GM21447 (cell line): ENCODE data around the gene IKBKE.

Source experiments
- ATAC-seq: cut with Tn5 transposase; IDR thresholded peaks from one replicate; pipeline ENCODE4 v1.9.1; 2021; ENCODE audit not compliant: unreplicated experiment

Gene IKBKE

GRCh38 chr1:206495011-206495461, 24.8 kb downstream of the IKBKE start:
- ATAC-seq: no peak

GRCh38 chr1:206495493-206496046, 25.3 kb downstream of the IKBKE start:
- peak; percentile 30 for ATAC-seq

DNA sequence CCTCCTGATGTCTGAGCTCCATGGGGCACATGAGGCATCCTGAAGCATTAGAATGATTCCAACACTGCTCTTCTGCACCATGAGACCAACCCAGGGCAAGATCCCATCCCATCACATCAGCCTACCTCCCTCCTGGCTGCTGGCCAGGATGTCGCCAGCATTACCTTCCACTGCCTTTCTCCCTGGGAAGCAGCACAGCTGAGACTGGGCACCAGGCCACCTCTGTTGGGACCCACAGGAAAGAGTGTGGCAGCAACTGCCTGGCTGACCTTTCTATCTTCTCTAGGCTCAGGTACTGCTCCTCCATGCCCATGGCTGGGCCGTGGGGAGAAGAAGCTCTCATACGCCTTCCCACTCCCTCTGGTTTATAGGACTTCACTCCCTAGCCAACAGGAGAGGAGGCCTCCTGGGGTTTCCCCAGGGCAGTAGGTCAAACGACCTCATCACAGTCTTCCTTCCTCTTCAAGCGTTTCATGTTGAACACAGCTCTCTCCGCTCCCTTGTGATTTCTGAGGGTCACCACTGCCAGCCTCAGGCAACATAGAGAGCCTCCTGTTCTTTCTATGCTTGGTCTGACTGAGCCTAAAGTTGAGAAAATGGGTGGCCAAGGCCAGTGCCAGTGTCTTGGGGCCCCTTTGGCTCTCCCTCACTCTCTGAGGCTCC, 26.0 kb downstream of the IKBKE start:
- ATAC-seq: peak; percentile 76

- no peak for ATAC-seq
These were observed 27.1 kb downstream of the IKBKE start for GRCh38 chr1:206497363-206497762.

GRCh38 chr1:206497774-206498173, 27.5 kb downstream of the IKBKE start:
- no peak for ATAC-seq

- ATAC-seq: no peak
These were observed 28.4 kb downstream of the IKBKE start for GRCh38 chr1:206498685-206499084.

- ATAC-seq: no peak
These were observed 29.8 kb downstream of the IKBKE start for GRCh38 chr1:206500046-206500445.

GRCh38 chr1:206501881-206502280, 31.6 kb downstream of the IKBKE start:
- ATAC-seq: no peak

DNA sequence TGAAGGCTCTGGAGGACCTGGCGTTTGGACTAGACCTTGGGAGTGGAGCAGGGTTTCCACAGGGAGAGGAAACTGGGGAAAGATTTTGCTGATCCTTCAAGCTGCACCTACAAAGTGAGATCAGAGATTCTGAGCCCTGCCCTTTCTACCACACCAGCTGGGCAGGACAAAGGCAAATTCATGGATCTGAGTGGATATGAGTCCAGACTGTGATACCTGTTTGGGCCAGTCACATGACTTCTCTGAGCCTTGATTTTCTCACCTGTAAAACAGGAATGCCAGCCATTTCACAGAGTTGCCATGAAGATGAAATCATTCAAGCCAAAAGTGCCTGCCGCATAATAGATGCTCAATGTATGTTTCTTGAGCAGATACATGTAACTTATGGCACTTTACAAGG, 32.1 kb downstream of the IKBKE start:
- no peak for ATAC-seq

DNA sequence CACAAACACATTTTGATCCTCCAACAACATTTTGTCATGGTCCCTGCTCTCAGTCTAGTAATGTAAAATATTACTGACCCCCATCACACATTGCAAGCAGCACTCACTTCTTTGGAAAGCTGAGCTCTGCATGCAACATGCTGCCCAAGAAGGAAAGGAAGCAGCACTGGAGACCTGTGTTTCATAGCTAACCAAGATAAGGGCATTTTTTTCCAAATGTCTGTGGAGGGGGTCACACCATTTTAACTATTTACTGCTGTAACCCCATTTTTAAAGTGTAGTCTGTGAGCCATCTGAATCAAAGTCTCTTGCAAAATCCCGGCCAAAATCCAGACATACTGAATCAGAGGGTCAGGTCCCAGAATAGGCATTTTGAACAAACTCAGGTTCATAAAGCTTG, 32.5 kb downstream of the IKBKE start:
- ATAC-seq: no peak

GRCh38 chr1:206503591-206504362, 33.5 kb downstream of the IKBKE start:
- peak; percentile 72 for ATAC-seq

GRCh38 chr1:206504363-206504713, 34.1 kb downstream of the IKBKE start:
- ATAC-seq: no peak

DNA sequence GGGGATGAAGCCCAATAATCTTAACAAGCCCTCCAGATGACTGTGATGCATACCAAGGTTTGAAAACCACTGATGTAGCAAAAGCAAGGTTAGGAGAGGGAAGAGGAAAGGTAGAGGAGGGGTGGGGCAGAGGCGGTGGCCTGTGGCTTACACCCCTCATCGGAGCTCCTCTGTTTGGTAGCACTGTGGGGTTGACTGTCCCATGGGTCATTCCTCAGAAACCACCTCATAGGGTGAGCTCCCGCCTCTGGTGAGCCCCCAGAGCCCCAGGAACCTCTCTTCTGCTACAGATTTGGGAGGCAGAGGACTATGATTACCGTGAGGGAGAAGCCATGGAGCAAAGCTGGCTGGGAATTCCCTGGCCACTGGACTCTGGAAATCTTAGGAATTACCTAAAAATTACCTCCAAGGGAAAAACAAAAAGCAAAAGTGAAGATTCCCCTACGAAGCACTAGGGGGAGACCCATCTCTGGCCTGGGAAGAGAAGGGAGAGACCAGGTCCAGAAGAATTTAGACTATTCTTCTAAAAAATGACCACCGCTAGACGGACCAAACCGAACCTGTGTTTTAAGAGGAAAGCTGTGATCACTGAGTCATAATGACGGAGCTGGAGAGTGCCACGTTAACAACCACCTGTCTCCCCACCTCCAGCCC, 35.6 kb downstream of the IKBKE start:
- ATAC-seq: no peak

DNA sequence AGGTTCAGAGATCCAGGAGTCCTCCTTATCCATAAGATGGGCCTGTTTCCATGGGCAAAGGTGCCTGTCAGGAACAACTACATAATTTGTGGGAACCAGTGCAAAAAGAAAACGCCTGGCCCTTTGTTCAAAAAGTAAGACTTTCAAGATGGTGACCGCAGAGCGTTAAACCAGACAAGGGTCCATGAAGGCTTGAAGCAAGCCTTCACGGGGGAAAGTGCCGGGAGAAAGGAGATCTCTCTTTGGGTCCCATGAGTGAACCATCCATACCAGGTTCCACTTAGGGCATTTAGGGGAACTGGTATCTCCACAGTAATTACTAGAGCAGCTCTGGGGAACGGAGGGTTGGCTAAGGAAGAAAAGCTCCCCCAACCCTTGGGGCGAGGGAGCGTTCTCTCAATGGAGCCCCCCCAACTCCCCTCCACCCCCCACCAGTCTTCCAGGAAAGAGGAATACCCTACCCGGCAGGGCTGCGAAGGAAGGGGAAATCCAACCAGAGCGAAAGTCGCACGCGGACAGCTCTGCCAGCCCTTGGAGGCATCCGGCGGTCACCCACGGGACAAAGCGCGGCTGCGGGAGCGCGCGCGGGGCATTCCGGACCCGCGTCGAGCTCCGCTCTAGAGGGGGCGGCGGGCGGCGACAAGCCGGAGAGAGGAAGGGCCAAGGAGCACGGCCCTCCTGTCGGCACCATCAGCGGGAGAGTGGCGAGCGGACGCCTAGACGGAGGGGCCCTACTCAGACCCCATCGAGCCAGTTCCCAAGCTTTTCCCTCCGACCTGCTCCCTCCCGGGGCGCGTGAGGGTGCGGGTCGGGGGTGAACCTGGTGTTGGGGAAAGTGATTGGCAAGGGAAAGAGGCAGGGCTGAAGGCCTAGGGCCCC, 36.4 kb downstream of the IKBKE start:
- peak; percentile 9 for ATAC-seq

GRCh38 chr1:206507284-206508129, 37.2 kb downstream of the IKBKE start, which contains the start of gene RASSF5:
Gene RASSF5, plus strand, starts transcription at chr1:206507531. Its CDS starts 72 bp downstream, at chr1:206507603.
- ATAC-seq: peak; percentile 47

DNA sequence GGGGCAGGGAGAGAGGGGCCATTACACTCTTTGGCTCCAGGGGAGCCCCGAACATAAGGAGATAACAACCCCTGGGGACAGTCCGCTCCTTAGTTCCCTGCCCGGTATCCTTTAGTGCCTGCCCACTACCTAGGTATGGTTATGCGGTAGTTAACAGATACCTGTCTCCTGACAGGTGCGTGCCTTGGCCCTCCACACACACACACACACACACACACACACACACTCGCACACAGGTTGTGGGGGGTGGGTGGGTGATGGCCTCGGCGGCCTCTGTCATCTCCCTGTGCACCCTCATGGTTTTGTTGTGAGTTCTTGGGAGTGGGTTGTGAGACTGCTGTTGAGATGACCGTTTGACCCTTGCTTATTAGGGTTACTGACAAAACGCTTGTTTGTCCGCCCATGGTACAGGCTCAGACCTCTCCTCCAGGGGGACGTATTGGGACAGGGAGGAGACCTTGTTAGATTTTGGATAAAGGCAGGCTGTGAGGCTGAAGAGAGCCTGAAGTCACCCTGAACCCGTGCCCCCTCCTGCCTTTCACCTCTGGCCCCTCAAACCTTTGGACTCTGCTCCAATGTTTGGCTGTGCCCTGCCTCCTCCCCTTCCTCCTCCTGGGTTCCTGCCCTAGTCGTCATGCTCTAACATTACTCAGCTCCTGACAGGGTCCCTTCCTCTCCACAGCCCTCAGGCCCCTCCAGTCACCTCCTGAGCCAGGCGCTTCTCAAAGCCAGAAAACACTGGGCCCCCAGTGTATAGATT, 38.0 kb downstream of the IKBKE start:
- no peak for ATAC-seq

DNA sequence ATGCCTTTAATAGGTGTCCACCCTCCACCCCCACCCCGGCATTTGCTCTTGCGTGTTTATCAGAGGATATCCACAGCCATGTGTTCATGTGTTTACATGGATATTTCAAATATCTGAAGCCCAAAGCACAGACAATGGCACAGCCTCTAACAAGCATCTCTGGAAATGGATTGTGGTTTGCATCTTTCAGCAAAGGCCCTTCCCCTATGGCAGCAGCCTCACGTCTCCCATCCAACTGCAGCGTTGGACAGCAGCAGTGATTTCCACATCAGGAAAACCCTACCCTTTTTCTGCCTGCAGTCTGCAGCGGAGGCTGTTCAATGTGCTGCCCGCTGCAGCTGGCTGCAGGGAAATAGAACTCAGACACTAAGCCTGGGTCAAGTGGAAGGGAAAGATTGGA, 38.7 kb downstream of the IKBKE start:
- ATAC-seq: no peak

- ATAC-seq: no peak
These were observed 39.5 kb downstream of the IKBKE start for GRCh38 chr1:206509612-206510257.

DNA sequence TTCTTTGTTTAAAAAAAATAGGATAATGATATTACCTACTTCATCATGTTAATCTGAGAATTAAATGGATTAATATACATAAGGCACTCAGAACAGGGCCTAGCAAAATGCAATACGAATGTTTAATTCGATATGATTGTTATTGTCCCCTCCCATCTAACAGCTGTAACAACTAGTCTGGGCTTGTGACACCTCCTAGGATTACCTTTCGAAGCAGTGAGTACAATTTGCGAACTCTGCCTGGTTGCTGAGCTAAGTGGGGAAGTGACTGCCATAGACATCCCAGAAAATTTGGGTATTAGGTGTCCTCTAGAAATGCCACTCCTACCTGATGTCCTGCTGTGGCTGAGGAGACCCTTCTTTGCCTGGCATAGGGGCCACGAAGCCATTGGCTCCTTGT, 40.1 kb downstream of the IKBKE start:
- ATAC-seq: no peak
